K562 (cell line): ENCODE data around the gene PPP3CB. TPM values are rescaled to one million over a fixed set of nuclear protein-coding genes. Genes with fewer than 3 reads are reported as not detected.

Experiments
- ATF1 ChIP-seq, 2 experiments: fragments of 450-650 bp in 1 of 2; IDR thresholded peaks; 2 replicates each; pipeline ENCODE4 v1.6.1; 2016; ENCODE audit warnings: missing compliant biosample characterization in 1 of 2, missing genetic modification characterization in 1 of 2
- CLOCK ChIP-seq: fragments of 250-450 bp; sonication (Bioruptor Pico); IDR thresholded peaks from 2 replicates; pipeline ENCODE4 v1.4.0; 2020; ENCODE audit warnings: mild to moderate bottlenecking, moderate library complexity, borderline replicate concordance
- CREB1 ChIP-seq, 2 experiments: sonication (generic) in 1 of 2; formaldehyde crosslinking in 1 of 2; IDR thresholded peaks; 2 replicates each; pipeline versions ENCODE4 v1.6.1 to v1.8.0; 2012 to 2022; ENCODE audit warnings: inconsistent platforms in 1 of 2, mild to moderate bottlenecking in 1 of 2, missing genetic modification reagents in 1 of 2, moderate library complexity in 1 of 2
- DACH1 ChIP-seq: fragments of 450-650 bp; IDR thresholded peaks from 2 replicates; pipeline ENCODE4 v1.6.1; 2018; ENCODE audit not compliant: partially characterized antibody
- DLX4 ChIP-seq: fragments of 250-450 bp; sonication (Bioruptor Pico); IDR thresholded peaks from 2 replicates; pipeline ENCODE4 v1.6.1; 2021; ENCODE audit warnings: mild to moderate bottlenecking
- E4F1 ChIP-seq: fragments of 250-450 bp; sonication (Bioruptor Pico); IDR thresholded peaks from 2 replicates; pipeline ENCODE4 v1.5.0; 2021; ENCODE audit warnings: mild to moderate bottlenecking, borderline replicate concordance
- GTF2A2 ChIP-seq: IDR thresholded peaks from 2 replicates; pipeline ENCODE4 v1.6.1; 2016; ENCODE audit warnings: mild to moderate bottlenecking, missing genetic modification characterization, missing compliant biosample characterization
- GTF3C2 ChIP-seq: IDR thresholded peaks from 3 replicates; pipeline ENCODE4 v1.6.1; 2011; ENCODE audit warnings: borderline replicate concordance, mild to moderate bottlenecking, moderate library complexity; ENCODE audit not compliant: insufficient read length; ENCODE audit errors: extremely low read depth
- MYC ChIP-seq, 2 experiments: fragments of 250-450 bp in 1 of 2; sonication (Bioruptor Pico) in 1 of 2; IDR thresholded peaks; 2 replicates each; pipeline versions ENCODE4 v1.5.1 to v1.6.1; 2012 to 2021; ENCODE audit warnings: low read depth in 2 of 2, borderline replicate concordance in 1 of 2, improper control_type of control experiment in 1 of 2, low read length in 1 of 2, mild to moderate bottlenecking in 1 of 2, moderate library complexity in 1 of 2
- NCOR1 ChIP-seq: fragments of 450-650 bp; IDR thresholded peaks from 2 replicates; pipeline ENCODE4 v1.6.1; 2016; ENCODE audit warnings: mild to moderate bottlenecking, moderate library complexity
- polyA plus RNA-seq, 8 experiments: library from polyadenylated mRNA; depleted of rRNA in 4 of 8; stranded (reverse) in 5 of 8; unstranded in 3 of 8; fragments of >200 nt; fragmentation: Nextera tagmentation in 2 of 8; fragmentation: Illumina TruSeq in 1 of 8; extraction: Ambion mirVana in 2 of 8; extraction: Trizol in 1 of 8; gene quantifications; 2 replicates each; pipeline versions ENCODE4 v1.2.1 to v1.2.3, GENCODE V29; 2011 to 2014; ENCODE audit warnings: inconsistent platforms in 1 of 8, missing spikeins in 1 of 8
- total RNA-seq, 7 experiments: library from RNA; depleted of rRNA in 6 of 7; stranded (reverse); fragments of >200 nt in 6 of 7; fragmentation: Illumina TruSeq in 2 of 7; extraction: Trizol in 2 of 7; gene quantifications; 2 replicates each; pipeline versions ENCODE4 v1.2.1 to v1.2.3, GENCODE V29; 2011 to 2021; ENCODE audit warnings: low replicate concordance in 1 of 7
- TF ChIP-seq, protein P1 (sequence below): fragments of 450-650 bp; IDR thresholded peaks from 2 replicates; pipeline ENCODE4 v1.6.1; 2016
- TF ChIP-seq, protein P2 (sequence below): fragments of 250-450 bp; sonication (Bioruptor Pico); IDR thresholded peaks from 2 replicates; pipeline ENCODE4 v1.5.0; 2020; ENCODE audit warnings: mild to moderate bottlenecking, borderline replicate concordance

The PPP3CB gene
- total and polyA plus RNA-seq, 9 of the 15 experiments (the other 6 are each of a cell fraction or from before 2014, with no cell fraction given): 9.6 to 27.6 (median 17.8) TPM

- TF ChIP-seq ATF1 (CRISPR knock-in tag; IDR thresholded peaks at IDR 0.05) (no peak; the same call in 1 of the 2 replicates), ATF1 (tag; IDR thresholded peaks at IDR 0.05) (peak; percentile 84; the same call in 1 of the 2 replicates), CREB1 (IDR thresholded peaks at IDR 0.05) (peak; percentile 76), CREB1 (CRISPR knock-in tag; IDR thresholded peaks at IDR 0.05) (no peak; the same call in 1 of the 2 replicates), CLOCK (no peak), DACH1 (peak; percentile 77), MYC (IDR thresholded peaks at IDR 0.05; ENCODE audit: low read depth, low read length) (0 out of 2 replicates have a peak, but pooled peaks have one; percentile 4), MYC (CRISPR knock-in tag; IDR thresholded peaks at IDR 0.05; ENCODE audit: borderline replicate concordance, low read depth) (no peak), GTF3C2 (no peak), E4F1 (peak; percentile 94), DLX4 (CRISPR knock-in tag) (no peak), GTF2A2 (tag) (no peak), NCOR1 (no peak)
- TF ChIP-seq, protein P1, sequence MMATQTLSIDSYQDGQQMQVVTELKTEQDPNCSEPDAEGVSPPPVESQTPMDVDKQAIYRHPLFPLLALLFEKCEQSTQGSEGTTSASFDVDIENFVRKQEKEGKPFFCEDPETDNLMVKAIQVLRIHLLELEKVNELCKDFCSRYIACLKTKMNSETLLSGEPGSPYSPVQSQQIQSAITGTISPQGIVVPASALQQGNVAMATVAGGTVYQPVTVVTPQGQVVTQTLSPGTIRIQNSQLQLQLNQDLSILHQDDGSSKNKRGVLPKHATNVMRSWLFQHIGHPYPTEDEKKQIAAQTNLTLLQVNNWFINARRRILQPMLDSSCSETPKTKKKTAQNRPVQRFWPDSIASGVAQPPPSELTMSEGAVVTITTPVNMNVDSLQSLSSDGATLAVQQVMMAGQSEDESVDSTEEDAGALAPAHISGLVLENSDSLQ: peak; percentile 87
- TF ChIP-seq, protein P2, sequence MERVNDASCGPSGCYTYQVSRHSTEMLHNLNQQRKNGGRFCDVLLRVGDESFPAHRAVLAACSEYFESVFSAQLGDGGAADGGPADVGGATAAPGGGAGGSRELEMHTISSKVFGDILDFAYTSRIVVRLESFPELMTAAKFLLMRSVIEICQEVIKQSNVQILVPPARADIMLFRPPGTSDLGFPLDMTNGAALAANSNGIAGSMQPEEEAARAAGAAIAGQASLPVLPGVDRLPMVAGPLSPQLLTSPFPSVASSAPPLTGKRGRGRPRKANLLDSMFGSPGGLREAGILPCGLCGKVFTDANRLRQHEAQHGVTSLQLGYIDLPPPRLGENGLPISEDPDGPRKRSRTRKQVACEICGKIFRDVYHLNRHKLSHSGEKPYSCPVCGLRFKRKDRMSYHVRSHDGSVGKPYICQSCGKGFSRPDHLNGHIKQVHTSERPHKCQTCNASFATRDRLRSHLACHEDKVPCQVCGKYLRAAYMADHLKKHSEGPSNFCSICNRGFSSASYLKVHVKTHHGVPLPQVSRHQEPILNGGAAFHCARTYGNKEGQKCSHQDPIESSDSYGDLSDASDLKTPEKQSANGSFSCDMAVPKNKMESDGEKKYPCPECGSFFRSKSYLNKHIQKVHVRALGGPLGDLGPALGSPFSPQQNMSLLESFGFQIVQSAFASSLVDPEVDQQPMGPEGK (CRISPR knock-in tag): no peak
These were observed 82.7 kb downstream of the PPP3CB start (continued) for GRCh38 chr10:73413108-73413527.
